ENCODE data around the gene BRAT1.
"Not testable (repeated sequence)": the region's sequence is repeated elsewhere in the genome, so short reads cannot be mapped to it uniquely, and the experiment has no call there.

BRAT1 gene

GRCh38 chr7:2539031-2539911 is 16.1 kb downstream of the BRAT1 start:
- in situ Hi-C loops (cut with MboI; ENCODE audit: low sequenced_read_pairs) = no loop called here

GRCh38 chr7:2537981-2538851 is 17.1 kb downstream of the BRAT1 start:
- in situ Hi-C loops (cut with MboI; ENCODE audit: low sequenced_read_pairs) = no loop called here

- in situ Hi-C loops (cut with MboI; ENCODE audit: low sequenced_read_pairs) = not testable (repeated sequence)
Measured at GRCh38 chr7:2535872-2536627, 19.3 kb downstream of the BRAT1 start.

GRCh38 chr7:2534214-2534613 is 21.1 kb downstream of the BRAT1 start:
- in situ Hi-C loops (cut with MboI; ENCODE audit: low sequenced_read_pairs) = not testable (repeated sequence)

- in situ Hi-C loops (cut with MboI; ENCODE audit: low sequenced_read_pairs) = not testable (repeated sequence)
Measured at GRCh38 chr7:2533566-2533965, 21.8 kb downstream of the BRAT1 start.

GRCh38 chr7:2532816-2533215 is 22.5 kb downstream of the BRAT1 start:
- in situ Hi-C loops (cut with MboI; ENCODE audit: low sequenced_read_pairs) = not testable (repeated sequence)

GRCh38 chr7:2532199-2532772 is 23.0 kb downstream of the BRAT1 start:
- in situ Hi-C loops (cut with MboI; ENCODE audit: low sequenced_read_pairs) = not testable (repeated sequence)

- in situ Hi-C loops (cut with MboI; ENCODE audit: low sequenced_read_pairs) = not testable (repeated sequence)
Measured at GRCh38 chr7:2531796-2532110, 23.6 kb downstream of the BRAT1 start.

GRCh38 chr7:2530994-2531795 is 24.1 kb downstream of the BRAT1 start:
- in situ Hi-C loops (cut with MboI; ENCODE audit: low sequenced_read_pairs) = not testable (repeated sequence)

GRCh38 chr7:2530071-2530987 is 25.0 kb downstream of the BRAT1 start:
- in situ Hi-C loops (cut with MboI; ENCODE audit: low sequenced_read_pairs) = no loop called here

- in situ Hi-C loops (cut with MboI; ENCODE audit: low sequenced_read_pairs) = no loop called here
Measured at GRCh38 chr7:2529161-2530070, 25.9 kb downstream of the BRAT1 start.

- in situ Hi-C loops (cut with MboI; ENCODE audit: low sequenced_read_pairs) = no loop called here
Measured at GRCh38 chr7:2528481-2529095, 26.7 kb downstream of the BRAT1 start.

- in situ Hi-C loops (cut with MboI; ENCODE audit: low sequenced_read_pairs) = no loop called here
Measured at GRCh38 chr7:2527505-2528467, 27.5 kb downstream of the BRAT1 start.

GRCh38 chr7:2526659-2527504 is 28.4 kb downstream of the BRAT1 start:
- in situ Hi-C loops (cut with MboI; ENCODE audit: low sequenced_read_pairs) = no loop called here

Measured in HL-60/S4 (cell line).